ENCODE data around the gene IFT88. TPM values are rescaled to one million over a fixed set of nuclear protein-coding genes. Genes with fewer than 3 reads are reported as not detected.
A peak's percentile ranks its signal among the peaks of the same experiment; 100 is the strongest.

The IFT88 gene
- total and polyA plus RNA-seq, 9 of the 15 experiments (the other 6 are each of a cell fraction or from before 2014, with no cell fraction given): 8.3 to 13.5 (median 10.0) TPM

GRCh38 chr13:20567881-20568528 lies 1.0 kb downstream of the IFT88 start (continued):
- TF ChIP-seq ZBTB40 (IDR thresholded peaks at IDR 0.05): peak; percentile 17; the same call in 1 of the 2 replicates
- TF ChIP-seq ZBTB40 (CRISPR knock-in tag; IDR thresholded peaks at IDR 0.05): no peak
- no peak for TF ChIP-seq ZNF431 (CRISPR knock-in tag; IDR thresholded peaks at IDR 0.05)
- no peak for TF ChIP-seq PCBP1 (IDR thresholded peaks at IDR 0.05; ENCODE audit: low read depth, low read length, poor library complexity, severe bottlenecking)
- TF ChIP-seq KLF1 (tag; IDR thresholded peaks at IDR 0.05): no peak
- TF ChIP-seq ZBTB34 (CRISPR knock-in tag; IDR thresholded peaks at IDR 0.05): no peak

Measured in K562 (cell line).